SU-DHL-6 (cell line): ENCODE data around the gene OTOS.

Source experiments
- H2AFZ ChIP-seq: fragments of 200-600 bp; sonication (generic); 2 replicates; pipeline ENCODE4 v1.6.1; 2014; ENCODE audit warnings: low read depth, mild to moderate bottlenecking, moderate library complexity, mixed read lengths, antibody characterized with exemption, low read length; ENCODE audit not compliant: severe bottlenecking
- H3F3A ChIP-seq: fragments of 200-600 bp; shearing (Covaris generic); 2 replicates; pipeline ENCODE4 v1.6.0; 2016; ENCODE audit warnings: antibody characterized with exemption, mild to moderate bottlenecking; ENCODE audit not compliant: insufficient read depth
- H3K27ac ChIP-seq: fragments of 200-600 bp; sonication (generic); 2 replicates; pipeline ENCODE4 v1.5.1; 2016; ENCODE audit warnings: low read depth, mild to moderate bottlenecking, low read length, moderate library complexity, mixed read lengths
- H3K27me3 ChIP-seq: fragments of 200-600 bp; sonication (generic), shearing (Covaris generic); 2 replicates; pipeline ENCODE4 v1.6.0; 2014; ENCODE audit warnings: mild to moderate bottlenecking, low read length
- H3K36me3 ChIP-seq: fragments of 200-600 bp; sonication (generic); 2 replicates; pipeline ENCODE4 v1.6.1; 2014; ENCODE audit warnings: mild to moderate bottlenecking, low read length, mixed read lengths
- H3K4me2 ChIP-seq: fragments of 300-600, 200-600 bp; shearing (Covaris generic), sonication (generic); 2 replicates; pipeline ENCODE4 v1.6.0; 2014; ENCODE audit warnings: low read length, low read depth, mild to moderate bottlenecking; ENCODE audit not compliant: poor library complexity, severe bottlenecking
- H3K4me3 ChIP-seq: fragments of 200-600 bp; sonication (generic); 2 replicates; pipeline ENCODE4 v1.5.1; 2014; ENCODE audit warnings: antibody characterized with exemption, low read length, mild to moderate bottlenecking, mixed read lengths; ENCODE audit not compliant: insufficient read depth, poor library complexity, severe bottlenecking
- H3K79me2 ChIP-seq: fragments of 200-600 bp; sonication (generic); 2 replicates; pipeline ENCODE4 v1.6.1; 2014; ENCODE audit warnings: mild to moderate bottlenecking, low read length, moderate library complexity; ENCODE audit not compliant: insufficient read depth
- H3K9ac ChIP-seq: fragments of 200-600 bp; sonication (generic); 2 replicates; pipeline ENCODE4 v1.7.0; 2014; ENCODE audit warnings: mild to moderate bottlenecking, low read length
- H3K9me2 ChIP-seq: fragments of 200-600 bp; sonication (generic); replicated peaks from 2 replicates; pipeline ENCODE4 v1.6.1; 2014; ENCODE audit warnings: low read length; ENCODE audit not compliant: insufficient read depth
- H3K9me3 ChIP-seq: fragments of 200-600 bp; sonication (generic); 2 replicates; pipeline ENCODE4 v1.6.1; 2014; ENCODE audit warnings: low read length, mixed read lengths; ENCODE audit not compliant: insufficient read depth
- H4K20me1 ChIP-seq: fragments of 200-600 bp; sonication (generic); 2 replicates; pipeline ENCODE4 v1.6.1; 2014; ENCODE audit warnings: low read depth, mild to moderate bottlenecking, antibody characterized with exemption, low read length, moderate library complexity, mixed read lengths
- CTCF ChIP-seq: fragments of 200-600 bp; sonication (generic); IDR thresholded peaks from one replicate; pipeline ENCODE4 v1.5.1; 2017; ENCODE audit warnings: antibody characterized with exemption, mild to moderate bottlenecking, low read length, moderate library complexity; ENCODE audit not compliant: insufficient read depth, poor library complexity, severe bottlenecking
- EZH2phosphoT487 ChIP-seq: fragments of 200-600 bp; sonication (generic), shearing (Covaris generic); conservative IDR thresholded peaks from 2 replicates; pipeline ENCODE4 v1.6.1; 2018; ENCODE audit warnings: mild to moderate bottlenecking, antibody characterized with exemption, low read length, moderate library complexity, mixed read lengths

OTOS gene

GRCh38 chr2:240105982-240106381, 34.5 kb downstream of the OTOS start:
- Histone ChIP-seq H3K4me3 (no peak overlapping the region), H3K36me3 (no peaks in the 10 kb centered on the region), H3K9me2 (no peaks in the 10 kb centered on the region), H3K79me2 (no peaks in the 10 kb centered on the region), H3K27ac (no peak overlapping the region), H4K20me1 (no peaks in the 10 kb centered on the region), H3K9ac (no peak overlapping the region), H3K9me3 (no peaks in the 10 kb centered on the region), H3K27me3 (no peaks in the 10 kb centered on the region), H3K4me2 (no peak overlapping the region), H2AFZ (no peak overlapping the region), H3F3A (no peaks in the 10 kb centered on the region)
- TF ChIP-seq CTCF (no peak), EZH2phosphoT487 (no peak)

- Histone ChIP-seq H3K36me3 (no peaks in the 10 kb centered on the region), H3K9me2 (no peaks in the 10 kb centered on the region), H3K9ac (no peak overlapping the region), H3K4me3 (no peak overlapping the region), H3F3A (no peaks in the 10 kb centered on the region), H3K4me2 (no peak overlapping the region), H2AFZ (no peak overlapping the region), H3K27me3 (no peaks in the 10 kb centered on the region), H3K27ac (no peak overlapping the region), H4K20me1 (no peaks in the 10 kb centered on the region), H3K79me2 (no peaks in the 10 kb centered on the region), H3K9me3 (no peaks in the 10 kb centered on the region)
- TF ChIP-seq CTCF (no peak), EZH2phosphoT487 (no peak)
These were observed 37.3 kb downstream of the OTOS start for GRCh38 chr2:240103136-240103535.

GRCh38 chr2:240098349-240098748, 42.1 kb downstream of the OTOS start:
- Histone ChIP-seq H3K4me2 (no peak overlapping the region), H3K27me3 (no peaks in the 10 kb centered on the region; the same call in 1 of the 2 replicates)

More at GRCh38 chr2:240098349-240098748, 42.1 kb downstream of the OTOS start:
- H3K9ac ChIP-seq: no peak overlapping the region
- no peaks in the 10 kb centered on the region for H3K9me2 ChIP-seq
- no peaks in the 10 kb centered on the region for H3F3A ChIP-seq
- no peaks in the 10 kb centered on the region for H3K9me3 ChIP-seq
- no peaks in the 10 kb centered on the region for H4K20me1 ChIP-seq
- H3K79me2 ChIP-seq: no peaks in the 10 kb centered on the region
- H2AFZ ChIP-seq: no peak overlapping the region
- no peak overlapping the region for H3K4me3 ChIP-seq
- H3K27ac ChIP-seq: no peak overlapping the region
- H3K36me3 ChIP-seq: no peaks in the 10 kb centered on the region
- TF ChIP-seq EZH2phosphoT487 (no peak), CTCF (no peak)
